NCI-H2029 (cell line): ENCODE results near the gene ADAMTS3.

ENCODE experiments used
- DNase-seq: peaks from one replicate; lab custom pipeline; 2025; lab: John Stamatoyannopoulos, UW

ADAMTS3 gene

DNA sequence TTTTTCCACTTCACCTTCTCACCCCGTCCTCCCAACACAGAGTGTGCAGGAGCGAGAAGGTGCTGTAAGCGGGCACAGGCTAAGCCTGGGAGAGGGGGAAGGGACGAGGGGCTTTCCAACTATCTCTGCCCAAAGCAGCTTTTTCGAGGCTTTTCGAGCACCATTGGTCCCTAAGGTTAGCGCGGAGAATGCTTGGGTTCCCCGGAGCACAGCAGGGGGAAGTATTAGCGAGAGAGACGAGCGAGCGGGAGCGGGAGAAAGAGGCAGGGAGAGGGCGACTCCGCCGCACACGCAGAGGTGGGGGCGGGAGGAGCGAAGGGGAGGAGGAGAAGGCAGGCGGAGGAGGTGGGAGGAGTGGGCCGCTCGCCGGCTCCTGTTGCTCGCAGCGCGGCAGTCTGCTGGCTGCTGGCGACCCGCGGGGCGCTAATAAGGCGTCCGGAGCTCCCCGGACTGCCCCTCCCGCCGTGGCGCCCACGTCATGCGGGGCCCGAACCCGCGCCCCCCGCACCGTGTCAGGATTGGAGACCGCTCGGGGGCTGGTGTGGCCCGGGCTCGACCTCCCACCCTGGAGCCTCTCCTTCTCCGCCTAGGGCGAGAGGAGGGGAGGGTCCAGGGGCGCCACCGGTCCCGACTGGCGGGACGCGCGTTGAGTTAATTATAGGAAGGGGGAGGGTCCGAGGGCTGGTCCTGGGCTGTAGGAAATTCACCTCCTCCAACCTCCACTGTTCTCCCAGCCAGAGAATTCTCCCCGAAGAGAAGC is at the start of gene ADAMTS3:
Gene ADAMTS3 (minus strand): TSS at position 263 of the 760 bp plus-strand sequence. CDS start 459 bp downstream, outside the sequence.
- DNase-seq = peak; percentile 6

DNA sequence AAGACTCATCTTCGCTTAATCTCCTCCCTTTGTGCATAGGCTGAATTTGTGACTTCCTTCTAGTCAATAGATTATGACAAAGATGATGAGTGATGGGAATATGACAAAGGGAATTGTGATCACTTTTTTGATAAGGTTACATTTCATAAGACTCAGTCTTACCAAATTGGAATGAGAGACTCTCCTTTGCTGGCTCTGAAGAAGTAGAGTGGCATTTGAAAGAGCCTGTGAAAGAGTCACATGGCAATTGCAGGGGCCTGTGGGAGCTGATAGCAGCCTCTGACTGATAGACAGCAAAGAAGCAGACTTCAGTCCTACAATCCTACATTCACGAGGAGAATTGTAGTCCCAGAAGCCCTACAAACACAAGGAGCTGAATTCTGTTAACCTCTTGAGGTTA is 44.9 kb upstream of the ADAMTS3 start:
- DNase-seq = no peak

DNA sequence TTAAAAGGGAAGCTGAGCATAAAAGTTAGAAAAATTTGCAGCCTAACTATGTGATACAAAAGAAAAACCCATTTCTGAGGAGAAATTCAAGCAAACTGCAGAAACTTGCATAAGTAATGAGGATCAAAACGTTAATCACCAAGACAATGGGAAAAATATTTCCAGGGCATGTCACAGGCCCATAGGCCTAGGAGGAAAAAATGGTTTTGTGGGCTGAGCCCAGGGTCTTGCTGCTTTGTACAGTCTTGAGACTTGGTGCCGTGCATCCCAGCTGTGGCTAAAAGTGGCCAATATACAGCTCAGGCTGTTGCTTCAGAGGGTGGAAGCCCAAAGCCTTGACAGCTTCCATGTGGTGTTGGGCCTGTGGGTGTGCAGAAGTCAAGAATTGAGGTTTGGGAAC is 37.7 kb upstream of the ADAMTS3 start:
- DNase-seq = no peak

DNA sequence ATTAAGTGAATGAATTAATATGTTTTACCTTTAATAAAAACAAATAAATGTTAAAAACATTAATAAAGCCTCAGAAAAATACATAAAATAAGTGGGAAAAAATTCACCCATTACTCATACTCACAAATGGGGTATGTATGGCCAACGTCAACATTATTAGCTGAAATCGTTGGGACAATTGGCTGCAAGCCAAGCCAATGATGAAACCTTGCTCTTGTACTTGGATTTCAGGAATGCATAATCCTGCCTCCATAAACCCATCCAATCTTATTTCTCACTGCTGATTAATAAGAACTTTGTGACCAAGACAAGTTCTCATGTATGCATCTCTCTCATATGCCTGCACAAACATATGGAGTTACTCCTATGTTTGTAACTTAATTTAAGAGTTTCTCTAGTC is 35.3 kb upstream of the ADAMTS3 start:
- DNase-seq = no peak

DNA sequence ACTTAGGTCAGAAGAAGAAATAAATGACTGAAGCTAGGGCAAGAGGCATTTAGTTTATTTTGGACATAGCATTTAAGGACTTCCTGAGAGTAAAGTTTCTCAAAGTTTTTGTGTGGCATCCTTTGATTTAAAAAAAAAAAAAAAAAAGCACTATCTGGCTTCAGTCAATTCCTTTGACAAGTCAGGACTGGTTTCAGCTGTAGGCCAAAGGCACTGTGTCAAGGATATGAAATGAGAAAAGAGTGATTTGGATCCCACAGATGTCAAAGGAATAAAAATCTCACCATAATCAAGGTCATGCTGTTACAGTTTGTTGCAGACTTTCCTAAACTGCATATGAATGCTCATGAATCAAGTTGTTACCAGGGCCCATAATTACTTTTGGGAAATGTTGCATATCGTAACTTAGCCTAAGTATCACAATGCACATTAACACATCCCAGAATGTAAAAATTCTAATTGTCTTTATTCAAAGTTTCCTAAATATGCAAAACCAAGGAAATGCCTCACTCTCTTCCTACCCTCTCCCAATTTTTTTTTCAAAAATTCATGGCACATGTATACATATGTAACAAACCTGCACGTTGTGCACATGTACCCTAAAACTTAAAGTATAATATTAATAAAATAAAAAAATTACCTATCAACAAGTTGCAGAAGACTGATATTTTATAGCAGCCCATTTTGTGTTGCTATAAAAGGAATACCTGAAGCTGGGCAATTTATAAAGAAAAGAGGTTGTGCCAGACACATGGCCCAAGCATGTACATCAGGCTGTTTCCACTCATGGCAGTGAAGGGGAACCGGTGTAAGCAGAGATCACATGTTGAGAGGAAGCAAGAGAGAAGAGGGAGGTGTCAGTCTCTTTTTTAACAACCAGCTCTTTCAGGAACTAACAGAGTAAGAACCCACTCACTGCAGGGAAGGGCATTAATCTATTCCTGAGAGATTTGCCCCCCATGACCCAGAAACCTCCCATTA is 33.7 kb upstream of the ADAMTS3 start:
- no peak for DNase-seq

DNA sequence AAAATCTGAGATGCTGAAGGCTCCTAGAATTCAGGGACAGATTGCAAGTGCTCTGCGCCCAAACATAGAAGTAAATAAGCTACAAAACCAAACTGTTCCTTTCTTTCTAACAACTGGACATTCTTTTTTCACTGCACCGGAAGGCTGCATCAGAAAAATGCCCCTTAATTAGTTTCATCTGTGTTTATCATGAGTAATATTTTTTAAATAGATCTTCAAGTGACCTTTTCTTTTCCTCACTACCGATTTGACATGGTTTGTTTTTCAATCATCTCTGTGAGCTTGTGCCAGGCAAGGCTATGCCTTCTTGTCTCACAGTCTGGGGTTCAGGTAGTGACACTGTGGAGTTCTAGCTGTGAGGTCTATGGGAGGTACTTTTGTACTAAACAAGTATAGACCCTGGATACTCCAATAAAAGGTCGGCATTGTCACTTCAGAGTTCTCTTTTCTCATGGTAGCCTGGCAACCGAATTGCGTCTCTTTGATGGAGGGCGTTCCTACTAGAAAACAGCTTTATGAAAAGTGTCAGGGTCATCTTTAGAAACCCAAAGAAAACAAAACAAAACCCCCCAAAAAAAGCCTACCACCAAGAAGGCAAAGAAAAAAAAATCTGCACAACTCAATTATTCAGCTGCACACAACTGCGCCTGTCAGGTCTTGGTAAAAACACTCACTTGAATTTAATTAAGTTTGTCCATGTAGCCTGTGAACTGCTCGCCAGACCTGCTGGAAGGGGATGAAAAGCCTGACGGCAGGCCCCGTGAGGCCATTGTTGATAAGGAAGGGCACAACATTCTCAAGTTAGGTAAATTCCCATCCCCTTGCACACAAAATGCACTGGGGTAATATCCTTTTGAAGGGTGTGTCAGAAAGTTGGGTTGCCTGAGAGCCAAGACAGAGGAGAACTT is 22.8 kb upstream of the ADAMTS3 start:
- DNase-seq = no peak

DNA sequence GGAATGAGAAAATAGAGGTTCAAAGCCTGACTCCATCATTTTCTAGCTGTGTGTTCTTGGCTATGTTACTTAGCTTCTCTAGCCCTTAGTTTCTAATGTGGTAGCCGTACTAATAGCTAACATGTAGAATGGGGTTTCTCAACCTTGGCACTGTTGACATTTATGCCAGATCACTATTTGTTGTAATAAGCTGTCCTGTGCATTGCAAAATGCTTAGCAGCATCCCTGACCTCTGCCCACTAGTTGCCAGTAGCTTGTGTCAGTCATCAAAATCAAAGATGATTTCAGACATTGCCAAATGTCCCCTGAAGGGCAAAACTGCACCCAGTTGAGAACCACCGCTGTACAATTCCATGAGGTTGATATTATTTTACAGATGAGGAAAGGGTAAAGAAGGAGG is 18.3 kb upstream of the ADAMTS3 start:
- DNase-seq = no peak

DNA sequence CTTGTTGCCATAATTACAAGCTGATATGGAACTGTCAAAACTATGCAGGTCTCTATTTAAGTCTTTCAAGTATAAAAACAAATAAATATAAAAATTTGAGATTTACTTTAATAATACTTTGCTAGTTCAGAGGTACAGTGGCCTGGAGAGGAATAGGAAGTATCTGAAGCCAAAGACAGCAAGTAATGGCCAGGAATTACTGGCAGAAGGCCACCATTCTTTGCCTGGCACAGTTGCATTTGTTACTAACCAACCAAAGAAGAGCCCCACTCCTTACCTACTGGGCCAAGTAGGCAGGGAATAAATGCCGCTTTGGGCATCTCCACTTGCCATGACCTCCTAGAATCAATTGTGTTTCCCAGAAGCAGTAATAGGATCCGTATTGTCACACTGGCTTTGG is 13.8 kb upstream of the ADAMTS3 start:
- no peak for DNase-seq

DNA sequence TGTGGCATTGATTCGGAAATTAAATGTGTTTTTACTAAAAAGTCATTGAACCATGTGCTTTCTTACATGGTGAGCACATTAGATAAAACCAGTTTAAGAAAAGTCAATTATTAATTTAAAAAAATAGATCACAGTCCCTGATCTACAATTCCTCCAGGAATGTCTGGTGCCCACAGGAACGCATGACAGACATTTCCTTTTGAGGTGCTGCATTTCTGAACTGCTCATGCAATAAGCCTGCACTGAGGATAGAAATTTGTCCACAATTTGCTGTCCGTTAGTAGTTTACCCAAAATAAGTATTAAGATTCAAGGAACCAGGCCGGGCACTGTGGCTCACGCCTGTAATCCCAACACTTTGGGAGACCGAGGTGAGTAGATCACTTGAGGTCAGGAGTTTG is 8.2 kb upstream of the ADAMTS3 start:
- DNase-seq = no peak

DNA sequence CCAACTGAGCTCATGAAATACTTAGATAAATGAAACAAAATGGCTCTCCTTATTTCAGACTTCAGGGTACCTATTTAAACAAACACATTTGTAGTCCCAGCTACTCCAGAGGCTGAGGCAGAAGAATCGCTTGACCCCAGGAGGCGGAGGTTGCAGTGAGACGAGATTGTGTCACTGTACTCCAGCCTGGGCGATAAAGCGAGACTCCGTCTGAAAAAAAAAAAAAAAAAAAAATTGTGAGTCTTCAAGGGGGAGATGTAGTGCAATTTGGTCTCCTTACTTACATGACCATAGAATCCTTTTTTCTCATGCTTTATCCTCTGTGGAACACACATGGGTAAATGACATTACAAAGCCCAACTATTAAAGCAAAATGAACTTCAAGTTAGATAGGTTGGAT is 2.3 kb upstream of the ADAMTS3 start:
- no peak for DNase-seq

DNA sequence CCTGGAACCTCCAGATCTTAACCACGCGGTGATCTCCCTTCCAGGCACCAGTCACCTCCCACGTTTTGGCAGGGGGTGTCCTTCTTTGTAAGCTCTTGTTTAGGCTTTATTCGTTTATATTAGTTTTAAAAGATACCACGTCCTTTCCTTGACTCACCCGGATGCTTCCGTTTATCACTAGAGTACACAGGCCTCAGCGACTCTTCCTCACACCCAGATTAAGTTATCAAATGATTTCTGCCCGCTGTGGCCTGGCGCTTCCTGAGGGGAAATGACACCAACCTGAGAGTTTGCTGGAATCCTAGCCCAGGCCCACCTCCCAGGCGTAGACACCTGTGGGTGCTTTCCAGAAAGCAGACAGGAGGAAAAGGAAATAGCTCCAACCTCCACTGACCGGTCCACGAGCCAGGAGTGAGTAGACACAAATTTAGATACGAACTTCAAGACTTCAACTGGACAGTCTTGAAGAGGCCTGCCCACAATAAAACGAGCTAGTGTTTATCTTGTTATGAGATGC is 756 bp upstream of the ADAMTS3 start:
- no peak for DNase-seq

DNA sequence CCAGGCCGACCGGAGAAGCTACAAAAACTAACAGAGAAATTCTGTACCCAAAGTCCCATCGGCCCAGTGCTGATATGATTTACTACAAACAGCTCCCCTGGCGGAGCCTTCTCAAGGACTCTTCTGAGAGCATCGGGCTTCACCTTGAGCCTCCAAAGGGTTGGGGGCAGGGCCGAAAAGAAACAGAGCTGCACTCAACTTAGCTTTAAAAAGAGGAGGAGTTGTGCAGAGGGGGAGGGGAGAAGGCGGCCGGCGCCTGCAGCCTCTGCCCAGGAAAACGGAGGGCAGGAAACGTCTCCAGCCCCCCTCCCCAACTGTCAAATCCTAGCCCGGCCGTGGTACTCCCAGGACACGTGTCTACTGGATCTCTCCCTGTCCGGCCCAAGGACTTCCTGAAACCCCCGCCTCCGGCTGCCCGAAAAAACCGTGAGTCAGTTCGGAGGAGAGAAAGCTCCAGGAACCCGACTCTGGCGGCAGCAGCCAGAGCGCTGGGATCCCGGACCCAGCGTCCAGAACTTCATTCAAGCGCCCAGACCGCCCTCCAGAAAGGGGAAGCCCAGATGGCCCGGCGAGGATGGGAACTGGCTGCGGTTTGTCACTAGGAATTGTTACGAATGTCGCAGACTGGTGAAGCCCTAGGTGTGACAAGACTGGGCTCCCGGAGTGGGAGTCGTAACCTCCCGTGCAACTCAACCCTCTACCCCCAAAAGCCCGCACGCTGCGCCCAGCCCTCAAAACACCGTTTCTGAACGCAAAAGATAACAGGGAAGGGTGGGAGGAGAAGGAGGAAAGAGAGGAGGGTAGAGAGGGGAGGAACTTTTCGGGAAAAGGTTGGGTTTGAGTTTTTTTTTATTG is 973 bp downstream of the ADAMTS3 start:
- peak; percentile 3 for DNase-seq

DNA sequence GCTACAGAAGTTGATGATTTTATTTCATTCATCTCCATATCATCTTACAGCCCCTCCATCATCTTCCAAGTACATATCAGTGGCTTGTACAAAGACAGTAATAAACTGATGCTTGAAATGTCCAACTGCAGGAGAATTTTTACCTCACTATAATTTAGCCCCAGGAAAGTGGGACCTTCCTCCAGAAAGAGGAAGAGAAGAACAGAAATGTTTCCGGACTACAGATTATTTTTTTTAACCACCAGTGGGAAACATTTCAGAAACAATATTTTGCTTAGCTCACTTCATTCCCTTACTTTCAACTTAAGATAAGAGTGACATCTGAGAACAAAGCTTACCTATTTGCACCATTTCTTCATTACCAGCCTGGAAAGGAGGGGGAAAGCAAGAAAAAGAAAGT is 2.0 kb downstream of the ADAMTS3 start:
- DNase-seq = no peak

DNA sequence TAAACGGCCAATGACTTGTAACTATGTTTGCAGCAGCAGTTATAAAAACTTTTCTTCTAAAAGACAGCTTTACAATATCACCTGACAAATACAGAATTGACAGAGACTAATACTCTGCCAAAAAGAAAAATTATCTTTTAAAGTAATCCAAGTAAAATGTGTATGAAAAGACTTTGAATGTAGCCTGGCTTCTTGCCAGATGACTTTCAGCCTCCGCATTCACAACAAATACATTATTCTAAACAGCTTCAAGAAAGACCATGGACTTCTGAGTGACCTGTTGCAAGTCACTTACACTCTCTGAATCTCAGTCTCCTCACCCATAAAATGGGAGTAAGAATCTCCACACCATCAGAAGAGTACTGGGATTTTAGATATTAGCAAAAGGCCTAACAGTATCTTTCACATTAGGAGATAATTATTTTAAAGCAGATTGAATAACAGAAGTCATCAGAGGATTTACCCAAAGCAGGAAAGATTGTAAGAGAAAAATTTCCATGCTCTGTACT is 2.5 kb downstream of the ADAMTS3 start:
- DNase-seq = no peak

DNA sequence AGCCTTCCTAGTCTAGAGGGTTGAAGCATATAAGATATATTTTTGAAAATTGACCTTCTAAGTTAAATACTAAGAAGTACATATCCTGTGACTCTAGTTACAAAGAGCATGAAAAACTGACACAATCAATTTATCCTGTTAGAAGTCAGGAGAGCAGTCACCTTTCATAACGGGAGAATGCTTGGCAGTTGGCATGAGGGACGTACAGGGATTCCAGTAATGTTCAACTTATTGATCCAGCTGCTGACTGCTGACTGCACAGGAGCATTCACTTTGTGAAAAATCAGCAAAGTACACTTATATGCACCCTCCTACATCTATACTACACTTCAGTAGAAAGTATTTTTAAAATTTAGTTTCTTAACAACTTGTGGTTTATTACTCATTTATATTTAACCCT is 4.2 kb downstream of the ADAMTS3 start:
- DNase-seq = no peak

DNA sequence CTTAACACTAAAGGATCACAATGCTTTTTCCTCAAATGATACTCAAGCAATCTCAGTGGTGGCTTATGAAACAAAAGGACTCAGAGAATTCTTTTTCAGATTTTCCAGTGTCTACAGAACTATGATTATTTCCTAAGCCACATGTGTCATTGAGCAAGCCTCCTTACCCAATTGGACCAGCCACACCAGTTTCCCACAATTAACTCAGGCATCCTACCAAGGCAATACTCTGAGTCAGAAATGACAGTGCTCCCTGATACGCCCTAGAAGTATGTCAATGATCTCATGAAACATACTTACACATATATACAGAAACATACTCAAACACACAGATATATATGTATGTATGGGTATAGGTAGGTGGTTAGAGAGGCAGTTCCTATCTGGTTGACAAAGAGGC is 4.8 kb downstream of the ADAMTS3 start:
- no peak for DNase-seq

DNA sequence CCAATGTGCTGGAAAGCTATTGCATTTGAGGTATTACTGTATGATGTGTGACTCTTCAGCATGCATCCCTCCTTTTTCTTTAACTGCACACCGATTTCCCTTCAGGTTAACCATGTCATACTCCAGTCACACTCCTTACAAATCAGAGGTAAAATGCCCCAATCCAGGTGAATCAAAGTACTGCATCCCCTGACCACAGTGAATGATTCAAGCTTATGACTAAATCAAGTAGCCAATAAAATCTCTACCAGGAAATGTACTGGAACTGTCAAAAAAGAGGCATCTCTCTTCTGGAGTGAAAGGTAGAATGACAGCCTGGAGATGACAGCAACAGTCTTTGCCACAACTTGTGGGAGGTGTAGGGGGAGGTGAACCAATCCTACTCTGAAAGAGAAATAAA is 10.4 kb downstream of the ADAMTS3 start:
- DNase-seq = no peak

DNA sequence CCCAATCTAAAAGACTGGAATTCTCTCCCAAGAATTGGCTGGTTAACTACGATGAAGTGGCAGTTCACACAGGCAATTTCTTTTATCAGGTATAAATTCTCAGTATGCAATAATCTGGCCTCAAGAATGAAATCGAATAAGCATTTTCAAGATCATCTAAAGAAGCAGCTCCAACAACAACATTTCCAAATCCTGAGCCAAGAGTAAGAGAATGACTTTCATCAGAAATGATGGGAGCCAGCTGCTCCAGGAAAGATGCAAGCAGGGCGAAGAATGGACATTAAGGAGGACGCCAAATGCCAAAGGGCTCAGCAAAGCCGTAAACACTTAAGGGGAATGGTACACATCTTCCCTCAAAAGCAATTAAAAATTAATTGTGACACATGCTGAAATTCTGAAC is 12.0 kb downstream of the ADAMTS3 start:
- DNase-seq = no peak

DNA sequence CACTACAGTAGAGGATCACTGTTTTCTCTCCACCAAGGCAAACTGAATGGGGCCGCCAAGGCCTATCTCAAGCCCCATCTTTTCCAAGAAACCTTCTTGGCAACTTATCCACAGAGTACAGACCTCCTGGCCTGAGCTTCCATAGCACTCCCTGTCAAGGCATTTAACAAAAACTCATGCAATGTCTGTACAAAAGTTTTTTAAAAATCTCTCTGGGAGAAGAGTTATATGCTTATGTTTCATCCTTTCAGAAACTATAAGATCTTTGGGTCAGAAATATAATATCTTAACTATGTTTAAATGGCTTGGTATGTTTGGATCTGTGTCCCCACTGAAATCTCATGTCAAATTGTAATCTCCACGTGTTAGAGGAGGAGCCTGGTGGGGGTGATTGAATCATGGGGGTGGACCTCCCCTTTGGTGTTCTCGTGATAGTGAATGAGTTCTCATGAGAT is 13.6 kb downstream of the ADAMTS3 start:
- no peak for DNase-seq

DNA sequence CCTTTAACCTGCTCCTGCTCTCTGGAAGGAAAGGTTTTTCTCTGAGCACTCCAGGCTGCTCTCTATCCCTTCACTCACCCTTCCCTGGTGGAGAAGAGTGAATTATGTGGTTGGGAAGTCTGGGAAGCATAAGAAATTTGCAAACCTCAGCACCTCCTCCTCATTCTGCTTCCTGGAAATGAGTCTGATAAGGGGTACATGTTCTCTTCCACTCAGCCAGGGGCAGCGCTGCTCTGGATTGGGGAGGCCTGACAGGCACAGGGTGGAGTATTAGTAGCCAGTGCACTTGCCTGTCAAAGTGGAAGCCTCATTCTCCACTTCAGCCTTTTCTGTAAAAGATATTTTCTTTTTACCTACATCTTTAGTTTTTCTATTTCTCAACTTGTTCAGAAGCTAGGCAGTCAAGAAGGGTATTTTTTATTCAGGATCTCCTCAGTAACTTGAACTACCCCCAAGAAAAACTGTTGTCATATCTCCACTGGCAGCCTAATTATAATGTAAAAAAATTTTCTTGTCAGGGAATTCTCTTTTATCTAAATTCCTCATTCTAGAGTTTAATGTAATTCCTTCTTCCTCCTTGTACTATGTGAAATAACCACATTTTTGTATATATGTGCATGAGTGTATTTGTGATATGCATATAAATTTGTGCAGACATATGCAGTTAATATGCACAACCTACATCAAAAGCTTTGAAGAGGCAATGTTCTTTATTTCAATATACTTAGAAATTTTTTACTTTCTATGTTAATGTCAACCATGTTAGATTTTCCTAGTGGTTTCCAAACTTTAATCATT is 15.3 kb downstream of the ADAMTS3 start:
- DNase-seq = no peak
